COLO668 (cell line): Measurements from ENCODE around the gene AGPAT4.
"Not testable (repeated sequence)": the region's sequence is repeated elsewhere in the genome, so short reads cannot be mapped to it uniquely, and the experiment has no call there.

ENCODE experiments used
- DNase-seq: peaks from one replicate; lab custom pipeline; 2025; ENCODE audit not compliant: unreplicated experiment; lab: John Stamatoyannopoulos, UW

Gene AGPAT4

GRCh38 chr6:161273752-161274487, at the start of gene AGPAT4:
AGPAT4 (minus strand) TSS chr6:161274061; CDS start chr6:161232213, 41,848 bp downstream.
- no peak for DNase-seq

- DNase-seq: no peak
Measured at GRCh38 chr6:161319231-161319630, 45.4 kb upstream of the AGPAT4 start.

- DNase-seq: no peak
Measured at GRCh38 chr6:161318456-161318855, 44.6 kb upstream of the AGPAT4 start.

GRCh38 chr6:161316531-161316930, 42.7 kb upstream of the AGPAT4 start:
- no peak for DNase-seq

- not testable (repeated sequence) for DNase-seq
Measured at GRCh38 chr6:161315246-161315917, 41.5 kb upstream of the AGPAT4 start.

- DNase-seq: not testable (repeated sequence)
Measured at GRCh38 chr6:161314541-161315245, 40.8 kb upstream of the AGPAT4 start.

GRCh38 chr6:161313940-161314509, 40.2 kb upstream of the AGPAT4 start:
- no peak for DNase-seq

- DNase-seq: not testable (repeated sequence)
Measured at GRCh38 chr6:161313475-161313874, 39.6 kb upstream of the AGPAT4 start.

- DNase-seq: not testable (repeated sequence)
Measured at GRCh38 chr6:161309774-161310173, 35.9 kb upstream of the AGPAT4 start.

GRCh38 chr6:161308075-161308655, 34.3 kb upstream of the AGPAT4 start:
- no peak for DNase-seq

- DNase-seq: no peak
Measured at GRCh38 chr6:161305860-161306259, 32.0 kb upstream of the AGPAT4 start.

- DNase-seq: no peak
Measured at GRCh38 chr6:161303628-161304340, 29.9 kb upstream of the AGPAT4 start.

GRCh38 chr6:161302949-161303348, 29.1 kb upstream of the AGPAT4 start:
- DNase-seq: no peak

- no peak for DNase-seq
Measured at GRCh38 chr6:161301338-161301737, 27.5 kb upstream of the AGPAT4 start.

GRCh38 chr6:161300823-161301222, 27.0 kb upstream of the AGPAT4 start:
- no peak for DNase-seq

- DNase-seq: no peak
Measured at GRCh38 chr6:161299726-161300125, 25.9 kb upstream of the AGPAT4 start.

GRCh38 chr6:161295784-161296183, 21.9 kb upstream of the AGPAT4 start:
- DNase-seq: no peak

GRCh38 chr6:161292650-161293281, 18.9 kb upstream of the AGPAT4 start:
- DNase-seq: no peak

- DNase-seq: no peak
Measured at GRCh38 chr6:161292145-161292544, 18.3 kb upstream of the AGPAT4 start.

GRCh38 chr6:161290751-161291150, 16.9 kb upstream of the AGPAT4 start:
- DNase-seq: no peak
